GM12878 (cell line): Measurements from ENCODE around the gene TMC8. TPM values are rescaled to one million over a fixed set of nuclear protein-coding genes. Genes with fewer than 3 reads are reported as not detected.

Experiments used
- ETV6 ChIP-seq, 2 experiments: fragments of 450-650 bp in 1 of 2; IDR thresholded peaks in 1 of 2; conservative IDR thresholded peaks in 1 of 2; 2 replicates each; pipeline ENCODE4 v1.6.1; 2014; ENCODE audit warnings: antibody characterized with exemption in 1 of 2, borderline replicate concordance in 1 of 2, low read depth in 1 of 2, mild to moderate bottlenecking in 1 of 2, moderate library complexity in 1 of 2
- MYB ChIP-seq: fragments of 150-350 bp; IDR thresholded peaks from 2 replicates; pipeline ENCODE4 v1.6.1; 2014; ENCODE audit warnings: mild to moderate bottlenecking, low read depth, low read length, borderline replicate concordance
- NR2F1 ChIP-seq: fragments of 450-650 bp; conservative IDR thresholded peaks from 2 replicates; pipeline ENCODE4 v1.6.1; 2017; ENCODE audit warnings: mild to moderate bottlenecking
- SIX5 ChIP-seq: IDR thresholded peaks from 2 replicates; pipeline ENCODE4 v1.6.1; 2011; ENCODE audit warnings: mild to moderate bottlenecking, low read depth, low read length, moderate library complexity; ENCODE audit not compliant: severe bottlenecking
- SMC3 ChIP-seq: IDR thresholded peaks from 2 replicates; pipeline ENCODE4 v1.6.1; 2011; ENCODE audit warnings: low read length, improper control_type of control experiment, borderline replicate concordance
- SREBF2 ChIP-seq: IDR thresholded peaks from 2 replicates; pipeline ENCODE4 v1.6.1; 2012; ENCODE audit warnings: mild to moderate bottlenecking, low read length
- WRNIP1 ChIP-seq: IDR thresholded peaks from 2 replicates; pipeline ENCODE4 v1.6.1; 2011; ENCODE audit warnings: low read depth, low read length, improper control_type of control experiment, borderline replicate concordance
- ZNF217 ChIP-seq: fragments of 450-650 bp; IDR thresholded peaks from 2 replicates; pipeline ENCODE4 v1.6.1; 2017; ENCODE audit warnings: antibody characterized with exemption, mild to moderate bottlenecking
- ZNF384 ChIP-seq: IDR thresholded peaks from 2 replicates; pipeline ENCODE4 v1.6.1; 2012; ENCODE audit warnings: low read depth, mild to moderate bottlenecking, low read length, improper control_type of control experiment, borderline replicate concordance
- polyA plus RNA-seq, 11 experiments: library from polyadenylated mRNA; depleted of rRNA in 4 of 11; unstranded in 6 of 11; stranded (reverse) in 5 of 11; fragments of >200 nt; fragmentation: Nextera tagmentation in 4 of 11; fragmentation: Illumina TruSeq in 1 of 11; extraction: Ambion mirVana in 4 of 11; extraction: Trizol in 1 of 11; gene quantifications; 1 replicate in 1 of 11; 2 replicates in 10 of 11; pipeline versions ENCODE4 v1.2.1 to v1.2.3, GENCODE V29; 2011 to 2016; ENCODE audit warnings: inconsistent platforms in 2 of 11, missing spikeins in 2 of 11, low read depth in 1 of 11
- total RNA-seq, 4 experiments: library from RNA; depleted of rRNA in 3 of 4; stranded (reverse); fragments of >200 nt in 3 of 4; fragmentation: Illumina TruSeq in 1 of 4; extraction: Trizol in 1 of 4; gene quantifications; 2 replicates each; pipeline versions ENCODE4 v1.2.1 to v1.2.3, GENCODE V29; 2013 to 2021
- TF ChIP-seq, protein P1 (sequence below): IDR thresholded peaks from 2 replicates; pipeline ENCODE4 v1.6.1; 2011; ENCODE audit warnings: borderline replicate concordance, low read depth, mild to moderate bottlenecking, moderate library complexity, low read length; ENCODE audit not compliant: insufficient read depth, poor library complexity, severe bottlenecking
- TF ChIP-seq, protein P2 (sequence below): fragments of 450-650 bp; IDR thresholded peaks from 2 replicates; pipeline ENCODE4 v1.6.1; 2017; ENCODE audit warnings: antibody characterized with exemption, mild to moderate bottlenecking, moderate library complexity
- TF ChIP-seq, protein P3 (sequence below): fragments of 450-650 bp; formaldehyde crosslinking; IDR thresholded peaks from 2 replicates; pipeline ENCODE4 v1.4.0; 2022; ENCODE audit warnings: mild to moderate bottlenecking, moderate library complexity
- TF ChIP-seq, protein P4 (sequence below): fragments of 450-650 bp; IDR thresholded peaks from 2 replicates; pipeline ENCODE4 v1.6.1; 2017; ENCODE audit warnings: mild to moderate bottlenecking, moderate library complexity

Gene TMC8
- total and polyA plus RNA-seq, 10 of the 15 experiments (the other 5 are each of a cell fraction or from before 2014, with no cell fraction given): 2.7 to 128 (median 40.0) TPM

DNA sequence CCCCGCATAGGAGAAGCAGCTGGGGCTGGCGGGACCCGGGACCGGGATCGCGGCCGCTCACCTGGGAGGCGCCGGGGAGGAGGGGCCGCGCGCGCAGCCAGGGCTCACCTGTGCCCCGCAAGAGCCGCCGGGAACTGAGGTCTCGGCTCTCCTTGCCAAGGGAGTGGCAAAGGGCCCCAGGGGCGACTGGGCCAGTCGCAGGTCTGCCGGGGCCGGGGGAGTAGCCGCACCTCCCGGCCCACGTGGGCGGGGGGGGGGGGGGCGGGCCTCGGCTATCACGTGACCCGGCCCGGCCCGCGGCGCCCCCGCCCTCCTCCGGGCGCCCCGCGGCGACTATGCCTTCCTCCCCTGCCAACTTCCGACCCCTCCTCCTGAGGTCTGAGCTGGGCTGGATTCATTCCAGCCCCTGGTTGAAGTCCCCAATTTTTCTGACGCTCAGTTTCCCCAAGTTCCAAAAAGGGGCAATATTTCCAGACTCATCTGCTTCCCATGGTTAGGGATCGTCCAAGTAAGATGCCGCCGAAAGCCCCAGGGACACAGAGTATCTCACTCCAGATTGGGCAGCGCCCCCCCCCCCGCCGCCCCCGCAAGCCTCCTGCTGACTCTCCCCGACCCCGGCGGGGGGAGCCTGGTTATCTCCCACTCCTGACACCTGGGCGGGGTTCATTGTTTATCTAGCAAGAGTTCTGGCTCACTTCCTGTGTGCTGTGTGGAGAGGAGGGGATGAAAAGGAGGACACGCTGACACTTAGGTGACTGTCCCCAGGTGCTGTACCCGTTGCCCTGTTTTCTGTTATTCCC is 1.8 kb upstream of the TMC8 start, which contains the start of gene TMC6 (continued):
- TF ChIP-seq, protein P1, sequence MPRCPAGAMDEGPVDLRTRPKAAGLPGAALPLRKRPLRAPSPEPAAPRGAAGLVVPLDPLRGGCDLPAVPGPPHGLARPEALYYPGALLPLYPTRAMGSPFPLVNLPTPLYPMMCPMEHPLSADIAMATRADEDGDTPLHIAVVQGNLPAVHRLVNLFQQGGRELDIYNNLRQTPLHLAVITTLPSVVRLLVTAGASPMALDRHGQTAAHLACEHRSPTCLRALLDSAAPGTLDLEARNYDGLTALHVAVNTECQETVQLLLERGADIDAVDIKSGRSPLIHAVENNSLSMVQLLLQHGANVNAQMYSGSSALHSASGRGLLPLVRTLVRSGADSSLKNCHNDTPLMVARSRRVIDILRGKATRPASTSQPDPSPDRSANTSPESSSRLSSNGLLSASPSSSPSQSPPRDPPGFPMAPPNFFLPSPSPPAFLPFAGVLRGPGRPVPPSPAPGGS: peak; percentile 68
- TF ChIP-seq MYB (no peak), WRNIP1 (no peak), NR2F1 (peak; percentile 41; the same call in 1 of the 2 replicates), SIX5 (no peak), ZNF217 (no peak), SMC3 (no peak), ZNF384 (no peak), SREBF2 (no peak), ETV6 (conservative IDR thresholded peaks at IDR 0.05 in 1 of 2, IDR thresholded peaks at IDR 0.05 in 1 of 2; ENCODE audit: borderline replicate concordance in 1 of 2, low read depth in 1 of 2) (no peak)
- TF ChIP-seq, protein P2, sequence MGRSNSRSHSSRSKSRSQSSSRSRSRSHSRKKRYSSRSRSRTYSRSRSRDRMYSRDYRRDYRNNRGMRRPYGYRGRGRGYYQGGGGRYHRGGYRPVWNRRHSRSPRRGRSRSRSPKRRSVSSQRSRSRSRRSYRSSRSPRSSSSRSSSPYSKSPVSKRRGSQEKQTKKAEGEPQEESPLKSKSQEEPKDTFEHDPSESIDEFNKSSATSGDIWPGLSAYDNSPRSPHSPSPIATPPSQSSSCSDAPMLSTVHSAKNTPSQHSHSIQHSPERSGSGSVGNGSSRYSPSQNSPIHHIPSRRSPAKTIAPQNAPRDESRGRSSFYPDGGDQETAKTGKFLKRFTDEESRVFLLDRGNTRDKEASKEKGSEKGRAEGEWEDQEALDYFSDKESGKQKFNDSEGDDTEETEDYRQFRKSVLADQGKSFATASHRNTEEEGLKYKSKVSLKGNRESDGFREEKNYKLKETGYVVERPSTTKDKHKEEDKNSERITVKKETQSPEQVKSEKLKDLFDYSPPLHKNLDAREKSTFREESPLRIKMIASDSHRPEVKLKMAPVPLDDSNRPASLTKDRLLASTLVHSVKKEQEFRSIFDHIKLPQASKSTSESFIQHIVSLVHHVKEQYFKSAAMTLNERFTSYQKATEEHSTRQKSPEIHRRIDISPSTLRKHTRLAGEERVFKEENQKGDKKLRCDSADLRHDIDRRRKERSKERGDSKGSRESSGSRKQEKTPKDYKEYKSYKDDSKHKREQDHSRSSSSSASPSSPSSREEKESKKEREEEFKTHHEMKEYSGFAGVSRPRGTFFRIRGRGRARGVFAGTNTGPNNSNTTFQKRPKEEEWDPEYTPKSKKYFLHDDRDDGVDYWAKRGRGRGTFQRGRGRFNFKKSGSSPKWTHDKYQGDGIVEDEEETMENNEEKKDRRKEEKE: no peak
- TF ChIP-seq, protein P3, sequence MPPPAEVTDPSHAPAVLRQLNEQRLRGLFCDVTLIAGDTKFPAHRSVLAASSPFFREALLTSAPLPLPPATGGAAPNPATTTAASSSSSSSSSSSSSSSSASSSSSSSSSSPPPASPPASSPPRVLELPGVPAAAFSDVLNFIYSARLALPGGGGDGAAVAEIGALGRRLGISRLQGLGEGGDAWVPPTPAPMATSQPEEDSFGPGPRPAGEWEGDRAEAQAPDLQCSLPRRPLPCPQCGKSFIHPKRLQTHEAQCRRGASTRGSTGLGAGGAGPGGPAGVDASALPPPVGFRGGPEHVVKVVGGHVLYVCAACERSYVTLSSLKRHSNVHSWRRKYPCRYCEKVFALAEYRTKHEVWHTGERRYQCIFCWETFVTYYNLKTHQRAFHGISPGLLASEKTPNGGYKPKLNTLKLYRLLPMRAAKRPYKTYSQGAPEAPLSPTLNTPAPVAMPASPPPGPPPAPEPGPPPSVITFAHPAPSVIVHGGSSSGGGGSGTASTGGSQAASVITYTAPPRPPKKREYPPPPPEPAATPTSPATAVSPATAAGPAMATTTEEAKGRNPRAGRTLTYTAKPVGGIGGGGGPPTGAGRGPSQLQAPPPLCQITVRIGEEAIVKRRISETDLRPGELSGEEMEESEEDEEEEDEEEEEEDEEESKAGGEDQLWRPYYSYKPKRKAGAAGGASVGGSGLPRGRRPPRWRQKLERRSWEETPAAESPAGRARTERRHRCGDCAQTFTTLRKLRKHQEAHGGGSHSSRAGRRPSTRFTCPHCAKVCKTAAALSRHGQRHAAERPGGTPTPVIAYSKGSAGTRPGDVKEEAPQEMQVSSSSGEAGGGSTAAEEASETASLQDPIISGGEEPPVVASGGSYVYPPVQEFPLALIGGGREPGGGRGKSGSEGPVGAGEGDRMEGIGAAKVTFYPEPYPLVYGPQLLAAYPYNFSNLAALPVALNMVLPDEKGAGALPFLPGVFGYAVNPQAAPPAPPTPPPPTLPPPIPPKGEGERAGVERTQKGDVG (CRISPR knock-in tag): 0 out of 2 replicates have a peak, but pooled peaks have one; percentile 12
- TF ChIP-seq, protein P4, sequence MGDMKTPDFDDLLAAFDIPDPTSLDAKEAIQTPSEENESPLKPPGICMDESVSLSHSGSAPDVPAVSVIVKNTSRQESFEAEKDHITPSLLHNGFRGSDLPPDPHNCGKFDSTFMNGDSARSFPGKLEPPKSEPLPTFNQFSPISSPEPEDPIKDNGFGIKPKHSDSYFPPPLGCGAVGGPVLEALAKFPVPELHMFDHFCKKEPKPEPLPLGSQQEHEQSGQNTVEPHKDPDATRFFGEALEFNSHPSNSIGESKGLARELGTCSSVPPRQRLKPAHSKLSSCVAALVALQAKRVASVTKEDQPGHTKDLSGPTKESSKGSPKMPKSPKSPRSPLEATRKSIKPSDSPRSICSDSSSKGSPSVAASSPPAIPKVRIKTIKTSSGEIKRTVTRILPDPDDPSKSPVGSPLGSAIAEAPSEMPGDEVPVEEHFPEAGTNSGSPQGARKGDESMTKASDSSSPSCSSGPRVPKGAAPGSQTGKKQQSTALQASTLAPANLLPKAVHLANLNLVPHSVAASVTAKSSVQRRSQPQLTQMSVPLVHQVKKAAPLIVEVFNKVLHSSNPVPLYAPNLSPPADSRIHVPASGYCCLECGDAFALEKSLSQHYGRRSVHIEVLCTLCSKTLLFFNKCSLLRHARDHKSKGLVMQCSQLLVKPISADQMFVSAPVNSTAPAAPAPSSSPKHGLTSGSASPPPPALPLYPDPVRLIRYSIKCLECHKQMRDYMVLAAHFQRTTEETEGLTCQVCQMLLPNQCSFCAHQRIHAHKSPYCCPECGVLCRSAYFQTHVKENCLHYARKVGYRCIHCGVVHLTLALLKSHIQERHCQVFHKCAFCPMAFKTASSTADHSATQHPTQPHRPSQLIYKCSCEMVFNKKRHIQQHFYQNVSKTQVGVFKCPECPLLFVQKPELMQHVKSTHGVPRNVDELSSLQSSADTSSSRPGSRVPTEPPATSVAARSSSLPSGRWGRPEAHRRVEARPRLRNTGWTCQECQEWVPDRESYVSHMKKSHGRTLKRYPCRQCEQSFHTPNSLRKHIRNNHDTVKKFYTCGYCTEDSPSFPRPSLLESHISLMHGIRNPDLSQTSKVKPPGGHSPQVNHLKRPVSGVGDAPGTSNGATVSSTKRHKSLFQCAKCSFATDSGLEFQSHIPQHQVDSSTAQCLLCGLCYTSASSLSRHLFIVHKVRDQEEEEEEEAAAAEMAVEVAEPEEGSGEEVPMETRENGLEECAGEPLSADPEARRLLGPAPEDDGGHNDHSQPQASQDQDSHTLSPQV: no peak
